ENCODE measurements around the gene EID3. TPM values are rescaled to one million over a fixed set of nuclear protein-coding genes. Genes with fewer than 3 reads are reported as not detected.
A peak's percentile ranks its signal among the peaks of the same experiment; 100 is the strongest.

Gene EID3
- total and polyA plus RNA-seq, 9 of the 15 experiments (the other 6 are each of a cell fraction or from before 2014, with no cell fraction given) = 0.07 to 3.5 (median 0.42) TPM

DNA sequence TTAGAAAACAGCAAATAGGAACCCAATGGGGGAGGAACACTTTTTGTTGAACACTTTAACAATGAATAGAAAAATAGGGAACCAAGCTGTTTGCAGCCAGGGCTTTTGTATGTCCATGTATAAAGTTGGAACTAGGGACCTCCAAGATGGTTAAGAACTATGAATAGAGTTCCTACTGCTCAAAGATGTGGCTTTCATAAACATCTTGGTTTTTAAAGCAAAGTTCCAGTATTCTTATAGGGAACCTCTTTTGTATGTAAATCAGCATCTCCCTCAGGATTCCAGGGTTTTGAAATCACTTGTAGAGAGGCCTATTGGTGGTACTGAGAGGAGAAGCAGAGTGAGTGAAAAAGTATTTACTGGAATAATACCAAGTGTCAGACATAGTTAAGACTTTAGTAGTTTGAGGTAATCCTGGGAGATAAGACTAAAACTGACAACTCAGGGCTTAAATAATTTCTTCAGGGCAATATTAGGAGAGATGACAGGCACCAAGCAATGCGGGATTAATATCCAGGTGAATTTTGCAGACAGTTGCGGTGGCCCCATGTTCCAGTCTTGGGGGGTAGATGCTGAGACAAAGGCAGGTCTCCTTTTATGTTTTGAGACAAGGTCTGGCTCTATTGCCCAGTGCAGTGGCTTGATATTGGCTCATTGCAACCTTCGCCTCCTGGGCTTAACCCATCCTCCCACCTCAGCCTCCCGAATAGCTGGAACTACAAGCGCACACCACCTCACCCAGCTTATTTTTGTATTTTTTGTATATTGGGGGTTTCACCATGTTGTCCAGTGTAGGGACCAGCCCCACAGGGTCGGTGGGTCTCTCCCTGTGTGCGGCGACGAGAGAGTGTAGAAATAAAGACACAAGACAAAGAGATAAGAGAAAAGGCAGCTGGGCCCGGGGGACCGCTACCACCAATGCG is 10.4 kb upstream of the EID3 start:
- intact Hi-C loops (cut with micrococcal nuclease) = no loop called here
- POLR2A ChIA-PET = interaction anchor here (1.6 to 9.5 kb wide), 5 partner anchors 5 to 73 kb away, joined by 5 to 104 read pairs (median 7); partner anchors contain the start of genes EID3 and TXNRD1
- Histone ChIP-seq H3K4me2 (ENCODE audit: insufficient read depth, low read length) (no peak overlapping the region), H3K4me3 (no peak overlapping the region), H3K9ac (ENCODE audit: insufficient read depth in 1 of 2, low read depth in 2 of 2, low read length in 2 of 2) (no peak overlapping the region), H4K20me1 (replicated peaks; ENCODE audit: control insufficient read depth, insufficient read depth, low read length) (peaks cover 23% of the 10 kb centered on the region), H3K27ac (ENCODE audit: extremely low read depth, low read depth, low read length) (no peak overlapping the region), H3K9me3 (replicated peaks; ENCODE audit: control insufficient read depth, insufficient read depth, low read depth, low read length) (no peaks in the 10 kb centered on the region), H3K36me3 (ENCODE audit: control insufficient read depth, insufficient read depth, low read length) (peaks cover 82% of the 10 kb centered on the region), H3K27me3 (ENCODE audit: control insufficient read depth in 2 of 2, insufficient read depth in 2 of 2, low read length in 2 of 2) (no peaks in the 10 kb centered on the region), H3K79me2 (ENCODE audit: control insufficient read depth, insufficient read depth, low read length) (peaks cover 94% of the 10 kb centered on the region), H3K4me1 (replicated peaks in 1 of 2; ENCODE audit: control insufficient read depth in 2 of 2, insufficient read depth in 2 of 2, low read length in 2 of 2) (peaks cover 0 to 3% of the 10 kb centered on the region in 2 experiments; a peak in 3 of 5 replicates), H3K9me1 (ENCODE audit: control insufficient read depth, insufficient read depth, low read length) (peaks cover 3% of the 10 kb centered on the region), H2AFZ (ENCODE audit: low read depth, low read length) (no peak overlapping the region)
- in situ Hi-C loops (cut with MboI) = loop anchor here (10.0 kb wide), 1 partner anchor 78 kb away; the partner anchor contains the start of gene TXNRD1
- no peak for ATAC-seq
- peak; percentile 36 for TF ChIP-seq POLR2A (conservative IDR thresholded peaks at IDR 0.05)
- TF ChIP-seq KDM4B (IDR thresholded peaks at IDR 0.05; ENCODE audit: borderline replicate concordance in 2 of 2, low read depth in 1 of 2) = no peak
- peak; percentile 24; the same call in 1 of the 2 replicates for TF ChIP-seq POLR2G (IDR thresholded peaks at IDR 0.05; ENCODE audit: low read depth, low read length)
- TF ChIP-seq MCM7 (IDR thresholded peaks at IDR 0.05) = no peak
- TF ChIP-seq SUPT5H (IDR thresholded peaks at IDR 0.05) = peak; percentile 18; the same call in 1 of the 2 replicates
- FAIRE-seq = no peak
- DNase-seq (ENCODE audit: extremely low read depth in 1 of 4, low spot score in 3 of 4) = no peak
- WGBS (ENCODE audit: insufficient coverage, low coverage, missing lambda C conversion rate) = 91% methylated on average over 12 of the region's 12 CpGs
- BruUV-seq (replicated peaks) = no TSS peak
- CTCF ChIA-PET (ENCODE audit: low intra/inter-chr PET ratio) = no interaction called here
